HG03103 (cell line): ENCODE measurements around the gene SCFD2.

Experiments used
- ATAC-seq: cut with Tn5 transposase; IDR thresholded peaks from one replicate; pipeline ENCODE4 v1.9.1; 2021; ENCODE audit warnings: low read depth; ENCODE audit not compliant: unreplicated experiment

SCFD2 gene

GRCh38 chr4:52968691-52969090 lies 397.2 kb downstream of the SCFD2 start:
- ATAC-seq: no peak

GRCh38 chr4:52968241-52968640 lies 397.6 kb downstream of the SCFD2 start:
- no peak for ATAC-seq

GRCh38 chr4:52966781-52967180 lies 399.1 kb downstream of the SCFD2 start:
- ATAC-seq: no peak

GRCh38 chr4:52966172-52966571 lies 399.7 kb downstream of the SCFD2 start:
- ATAC-seq: no peak

- ATAC-seq: no peak
These were observed 401.2 kb downstream of the SCFD2 start for GRCh38 chr4:52964561-52965101.

- no peak for ATAC-seq
These were observed 401.9 kb downstream of the SCFD2 start for GRCh38 chr4:52964011-52964410.

- no peak for ATAC-seq
These were observed 403.1 kb downstream of the SCFD2 start for GRCh38 chr4:52962721-52963120.

GRCh38 chr4:52961666-52962412 lies 404.0 kb downstream of the SCFD2 start:
- no peak for ATAC-seq

GRCh38 chr4:52959541-52959940 lies 406.3 kb downstream of the SCFD2 start:
- no peak for ATAC-seq

GRCh38 chr4:52957835-52958631 lies 407.8 kb downstream of the SCFD2 start:
- ATAC-seq: no peak

- ATAC-seq: no peak
These were observed 408.6 kb downstream of the SCFD2 start for GRCh38 chr4:52957220-52957686.

- no peak for ATAC-seq
These were observed 409.2 kb downstream of the SCFD2 start for GRCh38 chr4:52956691-52957090.

GRCh38 chr4:52954560-52955170 lies 411.2 kb downstream of the SCFD2 start:
- no peak for ATAC-seq

GRCh38 chr4:52952540-52952939 lies 413.3 kb downstream of the SCFD2 start:
- no peak for ATAC-seq

GRCh38 chr4:52951016-52951415 lies 414.8 kb downstream of the SCFD2 start:
- no peak for ATAC-seq

- no peak for ATAC-seq
These were observed 415.6 kb downstream of the SCFD2 start for GRCh38 chr4:52950226-52950625.

GRCh38 chr4:52949336-52949735 lies 416.5 kb downstream of the SCFD2 start:
- ATAC-seq: no peak

GRCh38 chr4:52948057-52948423 lies 417.8 kb downstream of the SCFD2 start:
- ATAC-seq: no peak

- no peak for ATAC-seq
These were observed 418.3 kb downstream of the SCFD2 start for GRCh38 chr4:52947401-52948056.

GRCh38 chr4:52946855-52947254 lies 419.0 kb downstream of the SCFD2 start:
- ATAC-seq: no peak

GRCh38 chr4:52945982-52946381 lies 419.9 kb downstream of the SCFD2 start:
- no peak for ATAC-seq
